Measurements from ENCODE around the gene ATP11B.

DNA sequence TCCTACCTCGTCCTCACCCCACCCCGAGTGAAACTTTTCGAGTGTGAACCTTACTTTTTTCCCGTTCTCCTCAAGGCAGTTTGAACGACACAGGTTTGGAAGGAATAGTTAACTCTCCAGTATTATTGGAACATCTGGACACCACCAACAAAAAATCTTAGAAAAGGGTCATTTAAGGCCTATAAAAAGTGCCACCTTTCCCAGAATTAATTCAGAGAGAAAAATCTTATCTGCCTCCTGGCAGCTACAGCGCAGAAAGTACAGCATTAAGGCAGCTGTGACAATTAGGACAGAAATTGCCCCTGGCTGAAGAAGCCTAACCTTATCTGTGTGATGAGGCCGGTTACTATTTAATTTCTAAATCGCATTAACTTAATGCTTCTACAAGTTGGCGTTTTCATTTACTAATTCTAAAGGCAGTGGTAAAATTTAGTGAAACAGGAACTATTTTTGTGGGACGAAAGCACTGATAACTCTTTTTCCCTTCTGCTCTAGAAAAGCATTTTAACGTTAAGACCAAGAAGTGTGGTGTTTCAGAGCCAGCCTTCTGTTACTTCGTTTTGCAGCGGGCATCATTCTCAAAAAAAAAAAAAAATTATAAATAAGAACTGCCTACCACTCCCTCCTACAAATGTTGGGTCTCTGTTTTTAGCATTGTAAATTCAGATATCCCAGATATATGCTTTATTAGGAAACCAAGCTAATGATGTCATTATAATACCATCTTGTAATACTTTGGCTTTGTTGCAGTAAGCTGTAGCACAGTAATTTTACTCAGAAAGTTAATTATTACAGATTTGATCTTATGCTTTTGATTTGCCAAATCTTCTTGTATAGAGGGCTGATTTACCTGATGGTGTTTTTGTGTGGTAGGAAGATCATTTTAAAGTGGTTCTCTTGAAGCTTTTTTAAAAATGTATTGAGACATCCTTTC, 1.4 kb downstream of the ATP11B start:
- TF ChIP-seq, protein P1, sequence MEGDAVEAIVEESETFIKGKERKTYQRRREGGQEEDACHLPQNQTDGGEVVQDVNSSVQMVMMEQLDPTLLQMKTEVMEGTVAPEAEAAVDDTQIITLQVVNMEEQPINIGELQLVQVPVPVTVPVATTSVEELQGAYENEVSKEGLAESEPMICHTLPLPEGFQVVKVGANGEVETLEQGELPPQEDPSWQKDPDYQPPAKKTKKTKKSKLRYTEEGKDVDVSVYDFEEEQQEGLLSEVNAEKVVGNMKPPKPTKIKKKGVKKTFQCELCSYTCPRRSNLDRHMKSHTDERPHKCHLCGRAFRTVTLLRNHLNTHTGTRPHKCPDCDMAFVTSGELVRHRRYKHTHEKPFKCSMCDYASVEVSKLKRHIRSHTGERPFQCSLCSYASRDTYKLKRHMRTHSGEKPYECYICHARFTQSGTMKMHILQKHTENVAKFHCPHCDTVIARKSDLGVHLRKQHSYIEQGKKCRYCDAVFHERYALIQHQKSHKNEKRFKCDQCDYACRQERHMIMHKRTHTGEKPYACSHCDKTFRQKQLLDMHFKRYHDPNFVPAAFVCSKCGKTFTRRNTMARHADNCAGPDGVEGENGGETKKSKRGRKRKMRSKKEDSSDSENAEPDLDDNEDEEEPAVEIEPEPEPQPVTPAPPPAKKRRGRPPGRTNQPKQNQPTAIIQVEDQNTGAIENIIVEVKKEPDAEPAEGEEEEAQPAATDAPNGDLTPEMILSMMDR (IDR thresholded peaks at IDR 0.05): no peak
- TF ChIP-seq EP300 (IDR thresholded peaks at IDR 0.05): no peak
